ENCODE results near the gene ZNF318.
A peak's percentile ranks its signal among the peaks of the same experiment; 100 is the strongest.

Gene ZNF318

GRCh38 chr6:43310624-43311023 is 58.8 kb downstream of the ZNF318 start:
- no peak overlapping the region for H2AFZ ChIP-seq (ENCODE audit: low read depth, low read length, severe bottlenecking)
- H3K36me3 ChIP-seq (ENCODE audit: low read length) = no peaks in the 10 kb centered on the region
- H3K9me2 ChIP-seq (replicated peaks; ENCODE audit: insufficient read depth, low read length) = no peaks in the 10 kb centered on the region
- H3F3A ChIP-seq (ENCODE audit: insufficient read depth) = peaks cover 24% of the 10 kb centered on the region
- no peaks in the 10 kb centered on the region for H3K27me3 ChIP-seq (ENCODE audit: low read length)
- TF ChIP-seq EZH2phosphoT487 (conservative IDR thresholded peaks at IDR 0.05; ENCODE audit: low read length) = no peak
- TF ChIP-seq, protein P1, sequence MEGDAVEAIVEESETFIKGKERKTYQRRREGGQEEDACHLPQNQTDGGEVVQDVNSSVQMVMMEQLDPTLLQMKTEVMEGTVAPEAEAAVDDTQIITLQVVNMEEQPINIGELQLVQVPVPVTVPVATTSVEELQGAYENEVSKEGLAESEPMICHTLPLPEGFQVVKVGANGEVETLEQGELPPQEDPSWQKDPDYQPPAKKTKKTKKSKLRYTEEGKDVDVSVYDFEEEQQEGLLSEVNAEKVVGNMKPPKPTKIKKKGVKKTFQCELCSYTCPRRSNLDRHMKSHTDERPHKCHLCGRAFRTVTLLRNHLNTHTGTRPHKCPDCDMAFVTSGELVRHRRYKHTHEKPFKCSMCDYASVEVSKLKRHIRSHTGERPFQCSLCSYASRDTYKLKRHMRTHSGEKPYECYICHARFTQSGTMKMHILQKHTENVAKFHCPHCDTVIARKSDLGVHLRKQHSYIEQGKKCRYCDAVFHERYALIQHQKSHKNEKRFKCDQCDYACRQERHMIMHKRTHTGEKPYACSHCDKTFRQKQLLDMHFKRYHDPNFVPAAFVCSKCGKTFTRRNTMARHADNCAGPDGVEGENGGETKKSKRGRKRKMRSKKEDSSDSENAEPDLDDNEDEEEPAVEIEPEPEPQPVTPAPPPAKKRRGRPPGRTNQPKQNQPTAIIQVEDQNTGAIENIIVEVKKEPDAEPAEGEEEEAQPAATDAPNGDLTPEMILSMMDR (IDR thresholded peaks at IDR 0.05; ENCODE audit: insufficient read depth, low read length, poor library complexity, severe bottlenecking) = no peak
- no peaks in the 10 kb centered on the region for H3K79me2 ChIP-seq (ENCODE audit: insufficient read depth, low read length)
- H3K9ac ChIP-seq (ENCODE audit: low read length) = no peak overlapping the region
- no peaks in the 10 kb centered on the region for H4K20me1 ChIP-seq (ENCODE audit: low read depth, low read length)
- no peak overlapping the region for H3K27ac ChIP-seq (ENCODE audit: low read depth, low read length)
- no peak overlapping the region for H3K4me2 ChIP-seq (ENCODE audit: low read depth, low read length, poor library complexity, severe bottlenecking)
- no peak overlapping the region for H3K4me3 ChIP-seq (ENCODE audit: insufficient read depth, low read length, poor library complexity, severe bottlenecking)
- no peaks in the 10 kb centered on the region for H3K9me3 ChIP-seq (ENCODE audit: insufficient read depth, low read length)

DNA sequence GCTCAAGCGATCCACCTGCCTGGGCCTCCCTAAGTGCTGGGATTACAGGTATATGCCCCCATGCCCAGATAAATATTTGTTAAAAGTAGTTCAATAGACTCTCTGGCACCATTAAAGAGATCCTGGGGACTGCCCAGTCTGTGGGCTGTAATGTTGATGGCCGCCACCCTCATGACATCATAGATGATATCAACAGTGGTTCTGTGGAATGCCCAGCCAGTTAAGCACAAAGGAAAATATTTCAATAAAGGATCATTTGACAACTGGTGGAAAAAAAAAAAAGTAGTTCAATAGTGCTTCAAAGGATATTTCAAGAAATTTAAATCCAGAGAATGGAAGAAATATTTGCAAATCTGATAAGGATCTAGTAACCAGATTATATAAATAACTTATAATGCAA is 59.3 kb downstream of the ZNF318 start:
- H2AFZ ChIP-seq (ENCODE audit: low read depth, low read length, severe bottlenecking) = no peak overlapping the region
- no peaks in the 10 kb centered on the region for H3K9me3 ChIP-seq (ENCODE audit: insufficient read depth, low read length)
- H3K9me2 ChIP-seq (replicated peaks; ENCODE audit: insufficient read depth, low read length) = no peaks in the 10 kb centered on the region
- no peak overlapping the region for H3K9ac ChIP-seq (ENCODE audit: low read length)
- no peak overlapping the region for H3K4me3 ChIP-seq (ENCODE audit: insufficient read depth, low read length, poor library complexity, severe bottlenecking)
- H4K20me1 ChIP-seq (ENCODE audit: low read depth, low read length) = no peaks in the 10 kb centered on the region
- no peak for TF ChIP-seq EZH2phosphoT487 (conservative IDR thresholded peaks at IDR 0.05; ENCODE audit: low read length)
- TF ChIP-seq, protein P1 (IDR thresholded peaks at IDR 0.05; ENCODE audit: insufficient read depth, low read length, poor library complexity, severe bottlenecking) = no peak
- no peaks in the 10 kb centered on the region for H3K27me3 ChIP-seq (ENCODE audit: low read length)
- H3K27ac ChIP-seq (ENCODE audit: low read depth, low read length) = no peak overlapping the region
- H3K4me2 ChIP-seq (ENCODE audit: low read depth, low read length, poor library complexity, severe bottlenecking) = no peak overlapping the region
- H3K79me2 ChIP-seq (ENCODE audit: insufficient read depth, low read length) = no peaks in the 10 kb centered on the region
- peaks cover 24% of the 10 kb centered on the region for H3F3A ChIP-seq (ENCODE audit: insufficient read depth)
- no peaks in the 10 kb centered on the region for H3K36me3 ChIP-seq (ENCODE audit: low read length)

- Histone ChIP-seq H3K9ac (ENCODE audit: low read length) (peak overlapping the region; percentile 27), H3F3A (ENCODE audit: insufficient read depth) (peaks cover 19% of the 10 kb centered on the region), H2AFZ (ENCODE audit: low read depth, low read length, severe bottlenecking) (peak overlapping the region; percentile 66), H4K20me1 (ENCODE audit: low read depth, low read length) (no peaks in the 10 kb centered on the region), H3K27ac (ENCODE audit: low read depth, low read length) (no peak overlapping the region), H3K79me2 (ENCODE audit: insufficient read depth, low read length) (no peaks in the 10 kb centered on the region), H3K4me3 (ENCODE audit: insufficient read depth, low read length, poor library complexity, severe bottlenecking) (peak overlapping the region; percentile 26), H3K9me3 (ENCODE audit: insufficient read depth, low read length) (no peaks in the 10 kb centered on the region), H3K9me2 (replicated peaks; ENCODE audit: insufficient read depth, low read length) (no peaks in the 10 kb centered on the region), H3K36me3 (ENCODE audit: low read length) (no peaks in the 10 kb centered on the region), H3K4me2 (ENCODE audit: low read depth, low read length, poor library complexity, severe bottlenecking) (peak overlapping the region; percentile 48), H3K27me3 (ENCODE audit: low read length) (no peaks in the 10 kb centered on the region)
- TF ChIP-seq EZH2phosphoT487 (conservative IDR thresholded peaks at IDR 0.05; ENCODE audit: low read length) = no peak
- TF ChIP-seq, protein P1 (IDR thresholded peaks at IDR 0.05; ENCODE audit: insufficient read depth, low read length, poor library complexity, severe bottlenecking) = no peak
Observed at GRCh38 chr6:43308990-43309477, 60.4 kb downstream of the ZNF318 start.
